Urinary bladder (tissue), 4 donors: Measurements from ENCODE around the gene NSRP1. TPM values are rescaled to one million over a fixed set of nuclear protein-coding genes. Genes with fewer than 3 reads are reported as not detected.
A peak's percentile ranks its signal among the peaks of the same experiment; 100 is the strongest.
"Not testable (repeated sequence)": the region's sequence is repeated elsewhere in the genome, so short reads cannot be mapped to it uniquely, and the experiment has no call there.

ENCODE experiments used
- DNase-seq: peaks from one replicate; pipeline ENCODE4 v3.0.0-alpha.2; 2015; ENCODE audit errors: extremely low spot score
- H3K27ac ChIP-seq: one replicate; pipeline ENCODE4 v1.5.1; 2013; ENCODE audit warnings: low read depth, mild to moderate bottlenecking, moderate library complexity
- H3K36me3 ChIP-seq: one replicate; pipeline ENCODE4 v1.6.1; 2013; ENCODE audit warnings: mild to moderate bottlenecking, moderate library complexity; ENCODE audit not compliant: insufficient read depth
- H3K4me1 ChIP-seq: one replicate; pipeline ENCODE4 v1.6.1; 2013; ENCODE audit warnings: mild to moderate bottlenecking, moderate library complexity; ENCODE audit not compliant: insufficient read depth
- H3K4me3 ChIP-seq: one replicate; pipeline ENCODE4 v1.5.1; 2013; ENCODE audit warnings: low read depth, low read length
- WGBS: extraction: QIAGEN DNeasy Blood & Tissue Kit; methylation state at CpG from one replicate; pipeline ENCODE4 v1.1.7; 2013; 5-methylcytosine and 5-hydroxymethylcytosine counted together
- polyA plus RNA-seq: library from polyadenylated mRNA; stranded (reverse); fragments of 200-250 nt; gene quantifications from one replicate; pipeline ENCODE4 v1.2.3, GENCODE V29; 2013
- total RNA-seq: library from RNA; depleted of rRNA; stranded (reverse); fragments of >200 nt; gene quantifications from one replicate; pipeline ENCODE4 v1.2.3, GENCODE V29; 2014
- donor health status: healthy with polysubstance abuse.
- donor health status: healthy.

NSRP1 gene
- total and polyA plus RNA-seq, 2 donors: 29.5 to 30.9 TPM

DNA sequence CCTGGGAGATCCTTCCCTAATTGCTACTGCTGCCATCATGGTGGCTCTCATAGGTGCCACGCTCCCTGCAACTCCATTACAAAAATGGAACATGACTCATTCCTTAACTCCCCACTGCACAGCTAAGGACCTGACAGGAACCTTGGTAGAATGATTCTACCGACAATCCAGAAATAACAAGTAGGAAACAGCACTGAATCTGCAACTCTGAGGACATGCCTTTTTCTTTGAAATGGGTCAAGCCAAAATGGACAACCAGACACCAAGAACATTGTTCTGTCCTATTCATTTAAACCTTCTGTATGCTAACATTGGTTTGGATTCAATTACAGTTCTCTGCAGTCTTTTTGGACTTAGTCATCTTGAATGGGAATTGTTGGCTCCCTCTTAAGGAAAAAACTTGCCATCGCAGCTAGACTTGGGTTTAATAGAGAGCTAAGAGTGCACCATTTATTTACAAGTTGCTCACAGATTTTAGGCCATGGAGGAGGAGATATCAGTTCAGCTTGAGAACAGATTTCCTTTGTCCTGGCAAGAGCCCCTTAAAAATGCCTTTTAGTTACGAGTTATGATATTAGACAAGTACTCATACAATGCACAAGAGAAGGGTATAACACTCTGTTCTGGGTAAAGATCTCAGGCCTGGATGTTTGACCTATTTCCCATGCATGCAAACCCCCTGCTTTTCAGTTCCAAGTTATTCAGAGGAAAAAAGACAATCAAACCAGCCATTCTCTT lies 20.9 kb upstream of the NSRP1 start:
- DNase-seq: no peak
- Histone ChIP-seq H3K4me3 (no peak overlapping the region), H3K27ac (no peak overlapping the region), H3K4me1 (no peaks in the 10 kb centered on the region), H3K36me3 (no peaks in the 10 kb centered on the region)
- WGBS: 48% methylated on average over 4 of the region's 4 CpGs

DNA sequence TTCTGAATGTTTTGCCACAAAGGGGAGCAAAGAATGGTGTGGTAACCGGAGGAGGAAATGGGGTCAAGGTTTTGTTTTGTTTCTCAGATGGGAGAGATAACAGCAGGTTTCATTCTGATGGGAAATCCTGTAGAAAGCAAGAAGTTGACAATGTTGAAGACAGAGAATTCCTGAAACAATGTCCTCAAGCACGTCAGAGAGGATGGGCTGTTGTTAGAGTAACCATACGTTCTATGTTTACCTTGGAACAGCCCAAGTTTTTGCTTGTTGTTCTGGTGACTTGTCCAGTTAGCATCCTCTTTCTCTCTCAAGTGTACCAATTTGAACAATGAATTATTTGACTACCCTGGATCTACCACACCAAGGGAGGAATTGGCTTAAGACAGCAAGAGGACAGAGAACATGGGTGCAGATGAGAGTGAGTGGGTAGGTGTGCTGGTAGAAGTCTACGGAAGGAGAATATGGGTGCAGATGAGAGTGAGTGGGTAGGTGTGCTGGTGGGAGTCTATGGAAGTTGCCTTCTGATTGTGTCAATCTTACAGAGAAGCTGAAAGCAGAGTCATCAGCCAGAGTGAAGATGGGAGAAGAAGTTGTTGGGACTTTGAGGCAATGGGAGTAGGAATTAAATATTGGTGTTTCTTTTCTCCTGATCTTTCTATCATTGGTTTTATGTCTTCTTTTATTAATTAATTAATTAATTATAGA lies 14.8 kb upstream of the NSRP1 start:
- DNase-seq: no peak
- Histone ChIP-seq H3K4me1 (no peaks in the 10 kb centered on the region), H3K27ac (no peak overlapping the region), H3K36me3 (no peaks in the 10 kb centered on the region), H3K4me3 (no peak overlapping the region)
- WGBS: 56% methylated on average over 4 of the region's 4 CpGs

GRCh38 chr17:30103921-30104320 lies 12.7 kb upstream of the NSRP1 start:
- Histone ChIP-seq H3K36me3 (no peaks in the 10 kb centered on the region), H3K4me1 (no peaks in the 10 kb centered on the region), H3K27ac (no peak overlapping the region), H3K4me3 (no peak overlapping the region)
- 90% methylated on average over 1 of the region's 1 CpG for WGBS
- DNase-seq: no peak

DNA sequence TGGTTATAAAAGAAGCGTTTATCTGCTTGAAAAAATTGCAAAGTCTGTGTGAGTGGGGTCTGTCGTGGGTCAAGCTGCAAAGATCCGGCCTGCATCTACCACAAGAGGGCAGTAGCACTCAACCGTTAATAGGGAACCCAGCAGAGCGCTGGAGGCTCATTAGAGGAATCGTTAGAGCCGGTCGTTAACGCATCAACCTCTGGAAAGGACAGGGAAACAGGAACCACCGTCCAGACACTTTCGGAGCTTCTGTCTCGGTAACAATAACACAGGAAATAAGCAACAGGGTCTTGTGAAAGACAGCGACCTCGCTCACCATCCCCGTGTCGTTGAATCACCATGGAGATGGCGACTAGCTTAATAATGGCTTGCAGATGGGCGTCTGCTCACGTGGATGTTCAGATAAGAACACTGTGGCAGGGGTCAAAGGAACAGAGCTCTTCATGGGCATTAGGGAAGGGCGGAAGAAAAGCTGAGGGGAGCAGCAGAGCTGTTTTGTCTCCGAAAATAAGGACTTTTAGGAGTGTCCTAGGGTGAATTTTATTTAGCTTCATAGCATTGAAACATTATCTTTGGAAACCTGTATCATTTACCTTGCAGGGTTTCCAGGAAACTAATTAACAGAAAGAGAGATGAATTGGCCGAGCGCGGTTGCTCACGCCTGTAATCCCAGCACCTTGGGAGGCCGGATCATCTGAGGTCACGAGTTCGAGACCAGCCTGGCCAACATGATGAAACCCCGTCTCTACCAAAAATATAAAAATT lies 11.9 kb upstream of the NSRP1 start:
- H3K27ac ChIP-seq: no peak overlapping the region
- peak; percentile 58 for DNase-seq
- H3K4me1 ChIP-seq: no peaks in the 10 kb centered on the region
- WGBS: 22% methylated on average over 29 of the region's 29 CpGs
- peak overlapping the region; percentile 19 for H3K4me3 ChIP-seq
- H3K36me3 ChIP-seq: no peaks in the 10 kb centered on the region

- Histone ChIP-seq H3K27ac (no peak overlapping the region), H3K4me3 (no peak overlapping the region), H3K36me3 (no peaks in the 10 kb centered on the region), H3K4me1 (no peaks in the 10 kb centered on the region)
- DNase-seq: no peak
Observed at GRCh38 chr17:30112794-30113193, 3.8 kb upstream of the NSRP1 start.

- Histone ChIP-seq H3K36me3 (no peaks in the 10 kb centered on the region), H3K4me3 (no peak overlapping the region), H3K4me1 (no peaks in the 10 kb centered on the region), H3K27ac (no peak overlapping the region)
- no peak for DNase-seq
Observed at GRCh38 chr17:30113213-30113612, 3.4 kb upstream of the NSRP1 start.

- 10% methylated on average over 10 of the region's 10 CpGs for WGBS
- H3K27ac ChIP-seq: peak overlapping the region; percentile 89
- DNase-seq: no peak
- H3K4me3 ChIP-seq: peak overlapping the region; percentile 52
- H3K4me1 ChIP-seq: no peaks in the 10 kb centered on the region
- H3K36me3 ChIP-seq: no peaks in the 10 kb centered on the region
Observed at GRCh38 chr17:30116345-30116660, 313 bp upstream of the NSRP1 start.

DNA sequence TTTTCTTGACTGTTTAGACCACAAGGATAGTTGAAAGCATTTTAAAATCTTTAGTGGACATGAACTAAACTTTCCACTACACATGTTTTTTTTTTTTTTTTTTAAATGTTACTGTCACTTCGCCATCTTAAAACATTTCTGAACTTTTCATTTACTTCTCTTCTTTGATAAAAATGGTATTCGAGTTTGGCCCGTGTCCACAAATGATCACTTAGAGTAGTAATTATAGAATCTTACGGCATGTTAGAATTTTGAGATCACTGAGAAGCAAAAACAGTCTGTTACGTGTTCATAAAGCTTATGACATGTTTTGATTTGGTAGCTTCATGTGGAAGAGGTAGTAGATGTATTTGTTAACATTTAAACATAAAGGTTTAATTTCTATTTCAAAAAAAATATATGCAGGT lies 1.1 kb downstream of the NSRP1 start:
- Histone ChIP-seq H3K4me1 (no peaks in the 10 kb centered on the region), H3K36me3 (peaks cover 2% of the 10 kb centered on the region), H3K27ac (peak overlapping the region; percentile 87), H3K4me3 (peak overlapping the region; percentile 52)
- 28% methylated on average over 5 of the region's 5 CpGs for WGBS
- no peak for DNase-seq

DNA sequence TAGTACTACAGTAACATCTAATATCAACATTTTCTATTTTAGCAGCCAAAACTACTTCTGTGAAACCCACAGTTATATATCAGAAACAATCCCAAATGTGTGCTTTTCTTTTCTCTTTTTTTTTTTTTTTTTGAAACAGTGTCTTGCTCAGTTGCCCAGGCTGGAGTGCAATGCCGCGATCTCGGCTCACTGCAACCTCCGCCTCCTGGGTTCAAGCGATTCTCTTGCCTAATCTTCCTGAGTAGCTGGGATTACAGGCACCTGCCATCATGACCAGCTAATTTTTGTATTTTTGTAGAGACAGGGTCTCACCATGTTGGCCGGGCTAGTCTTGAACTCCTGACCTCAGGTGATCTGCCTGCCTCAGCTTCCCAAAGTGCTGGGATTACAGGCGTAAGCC lies 2.0 kb downstream of the NSRP1 start:
- H3K4me1 ChIP-seq, DNase-seq, H3K36me3 ChIP-seq, H3K4me3 ChIP-seq, H3K27ac ChIP-seq: not testable (repeated sequence)
- 96% methylated on average over 7 of the region's 7 CpGs for WGBS

DNA sequence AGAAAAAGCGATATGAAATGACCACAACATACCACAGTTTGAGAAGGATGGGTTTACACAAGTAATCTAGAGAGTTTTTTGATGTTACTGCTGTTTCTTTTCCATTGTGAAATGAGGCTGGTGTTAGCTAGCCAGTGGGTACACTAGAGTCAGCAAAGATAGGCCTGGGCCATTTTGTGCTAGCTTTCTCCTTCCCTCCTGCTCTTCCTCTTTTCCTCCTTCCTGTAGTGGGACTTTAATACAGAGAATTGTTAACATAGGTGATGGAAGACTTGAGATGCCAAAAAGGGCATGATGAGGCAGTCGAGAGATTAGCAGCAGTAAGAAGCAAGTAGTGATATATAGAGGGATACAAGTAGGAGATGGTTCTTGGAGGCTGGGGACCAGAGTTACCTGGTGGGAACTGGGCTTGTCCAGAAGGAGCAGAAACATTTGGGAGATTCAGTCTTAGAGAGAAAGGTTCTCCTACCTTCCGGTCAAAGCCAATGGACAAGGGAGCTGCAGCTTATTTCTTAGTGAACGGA lies 7.7 kb downstream of the NSRP1 start:
- Histone ChIP-seq H3K27ac (no peak overlapping the region), H3K36me3 (peaks cover 7% of the 10 kb centered on the region), H3K4me1 (no peaks in the 10 kb centered on the region), H3K4me3 (no peak overlapping the region)
- DNase-seq: no peak
- WGBS: 94% methylated on average over 4 of the region's 4 CpGs

- 77% methylated on average over 1 of the region's 1 CpG for WGBS
- DNase-seq: no peak
- H3K36me3 ChIP-seq: peaks cover 10% of the 10 kb centered on the region
- no peaks in the 10 kb centered on the region for H3K4me1 ChIP-seq
- H3K27ac ChIP-seq: no peak overlapping the region
- H3K4me3 ChIP-seq: no peak overlapping the region
Observed at GRCh38 chr17:30130121-30130520, 13.5 kb downstream of the NSRP1 start.

- 98% methylated on average over 3 of the region's 3 CpGs for WGBS
- H3K36me3 ChIP-seq: peaks cover 7% of the 10 kb centered on the region
- no peaks in the 10 kb centered on the region for H3K4me1 ChIP-seq
- no peak overlapping the region for H3K4me3 ChIP-seq
- DNase-seq: no peak
- no peak overlapping the region for H3K27ac ChIP-seq
Observed at GRCh38 chr17:30132615-30133014, 16.0 kb downstream of the NSRP1 start.

- Histone ChIP-seq H3K4me3 (no peak overlapping the region), H3K4me1 (no peaks in the 10 kb centered on the region), H3K36me3 (peaks cover 5% of the 10 kb centered on the region), H3K27ac (no peak overlapping the region)
- WGBS: 94% methylated on average over 3 of the region's 3 CpGs
- no peak for DNase-seq
Observed at GRCh38 chr17:30133197-30133596, 16.6 kb downstream of the NSRP1 start.

GRCh38 chr17:30134551-30134950 lies 17.9 kb downstream of the NSRP1 start:
- H3K4me3 ChIP-seq: no peak overlapping the region
- peaks cover 6% of the 10 kb centered on the region for H3K36me3 ChIP-seq
- no peak for DNase-seq
- H3K27ac ChIP-seq: no peak overlapping the region
- no peaks in the 10 kb centered on the region for H3K4me1 ChIP-seq
